Ectodermal cell (in vitro differentiated cells): Measurements from ENCODE around the gene CEP128.
"Not testable (repeated sequence)": the region's sequence is repeated elsewhere in the genome, so short reads cannot be mapped to it uniquely, and the experiment has no call there.

Source experiments
- H3K27ac ChIP-seq: 2 replicates; pipeline ENCODE4 v1.7.0; 2013; ENCODE audit warnings: mild to moderate bottlenecking, low read depth, low read length; ENCODE audit not compliant: insufficient read depth, poor library complexity, severe bottlenecking
- H3K27me3 ChIP-seq: 2 replicates; pipeline ENCODE4 v1.7.0; 2013; ENCODE audit warnings: mild to moderate bottlenecking, low read length; ENCODE audit not compliant: insufficient read depth, control insufficient read depth, poor library complexity, severe bottlenecking
- H3K36me3 ChIP-seq: one replicate; pipeline ENCODE4 v1.7.0; 2013; ENCODE audit warnings: low read length; ENCODE audit not compliant: control insufficient read depth, insufficient read depth
- H3K4me1 ChIP-seq: one replicate; pipeline ENCODE4 v1.7.0; 2013; ENCODE audit warnings: low read length; ENCODE audit not compliant: control insufficient read depth, insufficient read depth
- H3K4me3 ChIP-seq: 2 replicates; pipeline ENCODE4 v1.7.0; 2013; ENCODE audit warnings: low read depth, low read length, control low read depth; ENCODE audit not compliant: insufficient read depth
- H3K9me3 ChIP-seq: 2 replicates; pipeline ENCODE4 v1.7.0; 2013; ENCODE audit warnings: mild to moderate bottlenecking, low read length, moderate library complexity; ENCODE audit not compliant: control insufficient read depth
- WGBS, 2 experiments: methylation state at CpG; one replicate each; pipeline ENCODE4 v1.1.7; 2013; ENCODE audit warnings: missing lambda C conversion rate in 2 of 2; 5-methylcytosine and 5-hydroxymethylcytosine counted together

CEP128 gene

GRCh38 chr14:80955416-80955941, 13.9 kb upstream of the CEP128 start, which contains the start of gene TSHR:
TSS of gene TSHR (plus strand) at chr14:80955621. CDS start at chr14:80955681, 60 bp downstream.
- peak within 1 kb of the TSS; percentile 13 for H3K4me3 ChIP-seq
- H3K27me3 ChIP-seq: peaks cover 16% of the 10 kb centered on the region
- no peaks in the 10 kb centered on the region for H3K9me3 ChIP-seq
- 24 to 31% methylated on average over 21 of the region's 21 CpGs for WGBS, 2 experiments
- no peaks in the 10 kb centered on the region for H3K4me1 ChIP-seq
- H3K36me3 ChIP-seq: no peaks in the 10 kb centered on the region
- no peak within 1 kb of the TSS for H3K27ac ChIP-seq

GRCh38 chr14:80954687-80955299, 13.3 kb upstream of the CEP128 start:
- no peaks in the 10 kb centered on the region for H3K9me3 ChIP-seq
- no peaks in the 10 kb centered on the region for H3K36me3 ChIP-seq
- peak overlapping the region; percentile 13 for H3K4me3 ChIP-seq
- peaks cover 16% of the 10 kb centered on the region for H3K27me3 ChIP-seq
- 1% methylated on average over 28 to 29 of the region's 29 CpGs for WGBS, 2 experiments
- H3K4me1 ChIP-seq: no peaks in the 10 kb centered on the region
- H3K27ac ChIP-seq: no peak overlapping the region

- not testable (repeated sequence) for H3K9me3 ChIP-seq, H3K36me3 ChIP-seq, H3K4me1 ChIP-seq, H3K27ac ChIP-seq, H3K4me3 ChIP-seq
- H3K27me3 ChIP-seq: peaks cover 16% of the 10 kb centered on the region
- WGBS, 2 experiments: 90 to 95% methylated on average over 18 of the region's 18 CpGs
Observed at GRCh38 chr14:80953211-80953610, 11.7 kb upstream of the CEP128 start.

- H3K9me3 ChIP-seq: no peaks in the 10 kb centered on the region
- H3K4me1 ChIP-seq: no peaks in the 10 kb centered on the region
- H3K27ac ChIP-seq: no peak overlapping the region
- H3K4me3 ChIP-seq: no peak overlapping the region
- WGBS, 2 experiments: 100% methylated on average over 1 of the region's 4 CpGs; no CpG with 5 or more reads in 1 of the 2 experiments
- H3K27me3 ChIP-seq: peaks cover 16% of the 10 kb centered on the region
- H3K36me3 ChIP-seq: no peaks in the 10 kb centered on the region
Observed at GRCh38 chr14:80951491-80951890, 10.0 kb upstream of the CEP128 start.

GRCh38 chr14:80948291-80948690, 6.8 kb upstream of the CEP128 start:
- Histone ChIP-seq H3K9me3 (no peaks in the 10 kb centered on the region), H3K4me1 (no peaks in the 10 kb centered on the region), H3K27me3 (no peaks in the 10 kb centered on the region), H3K4me3 (no peak overlapping the region), H3K27ac (no peak overlapping the region), H3K36me3 (no peaks in the 10 kb centered on the region)
- WGBS, 2 experiments: 80 to 83% methylated on average over 1 of the region's 1 CpG

- H3K27ac ChIP-seq: no peak overlapping the region
- no peaks in the 10 kb centered on the region for H3K27me3 ChIP-seq
- no peaks in the 10 kb centered on the region for H3K36me3 ChIP-seq
- no peaks in the 10 kb centered on the region for H3K4me1 ChIP-seq
- H3K4me3 ChIP-seq: no peak overlapping the region
- WGBS, 2 experiments: 84 to 91% methylated on average over 4 of the region's 4 CpGs
- H3K9me3 ChIP-seq: no peaks in the 10 kb centered on the region
Observed at GRCh38 chr14:80946797-80947196, 5.3 kb upstream of the CEP128 start.

- Histone ChIP-seq H3K27ac (no peak overlapping the region), H3K36me3 (no peaks in the 10 kb centered on the region), H3K4me1 (no peaks in the 10 kb centered on the region), H3K4me3 (no peak overlapping the region), H3K27me3 (no peaks in the 10 kb centered on the region), H3K9me3 (no peaks in the 10 kb centered on the region)
- WGBS, 2 experiments: 71 to 87% methylated on average over 1 of the region's 1 CpG
Observed at GRCh38 chr14:80946187-80946586, 4.6 kb upstream of the CEP128 start.

- H3K4me3 ChIP-seq: no peak overlapping the region
- H3K27ac ChIP-seq: no peak overlapping the region
- no peaks in the 10 kb centered on the region for H3K27me3 ChIP-seq
- H3K9me3 ChIP-seq: no peaks in the 10 kb centered on the region
- 92% methylated on average over 5 of the region's 5 CpGs for WGBS, 2 experiments
- no peaks in the 10 kb centered on the region for H3K36me3 ChIP-seq
- H3K4me1 ChIP-seq: no peaks in the 10 kb centered on the region
Observed at GRCh38 chr14:80944861-80945617, 3.5 kb upstream of the CEP128 start.

GRCh38 chr14:80942191-80942600, 658 bp upstream of the CEP128 start:
- Histone ChIP-seq H3K27me3 (no peaks in the 10 kb centered on the region), H3K4me1 (no peaks in the 10 kb centered on the region), H3K36me3 (no peaks in the 10 kb centered on the region), H3K27ac (no peak overlapping the region), H3K4me3 (peak overlapping the region; percentile 97), H3K9me3 (no peaks in the 10 kb centered on the region)
- 55 to 70% methylated on average over 4 to 5 of the region's 5 CpGs for WGBS, 2 experiments

- Histone ChIP-seq H3K27me3 (no peaks in the 10 kb centered on the region), H3K27ac (no peak overlapping the region), H3K4me3 (no peak overlapping the region), H3K9me3 (no peaks in the 10 kb centered on the region), H3K4me1 (no peaks in the 10 kb centered on the region), H3K36me3 (no peaks in the 10 kb centered on the region)
- 94 to 96% methylated on average over 1 of the region's 1 CpG for WGBS, 2 experiments
Observed at GRCh38 chr14:80940146-80940545, 1.4 kb downstream of the CEP128 start.
